K562 (cell line): ENCODE results near the gene TF. TPM values are rescaled to one million over a fixed set of nuclear protein-coding genes. Genes with fewer than 3 reads are reported as not detected.

Source experiments
- ATAC-seq: fragments of 200-7000 bp; cut with Tn5 transposase; 3 replicates; pipeline ENCODE4 v1.9.1; 2020; ENCODE audit warnings: moderate library complexity
- BruUV-seq: library from RNA; stranded (reverse); fragments of 400-500 nt; replicated peaks from 2 replicates; lab custom pipeline; 2021; lab: Mats Ljungman, UMichigan
- CTCF ChIA-PET: fragments of 300-600 bp; formaldehyde crosslinking; extraction: SDS; loops from one replicate; lab custom pipeline; 2021; ENCODE audit warnings: low intra/inter-chr PET ratio; lab: Yijun Ruan, JAX
- POLR2A ChIA-PET: fragments of 300-600, 350-650 bp; sonication (Branson Sonifier 250); formaldehyde crosslinking; extraction: SDS; loops from one replicate; lab custom pipeline; 2021; ENCODE audit warnings: antibody characterized with exemption, inconsistent platforms; lab: Yijun Ruan, JAX
- DNase-seq, 4 experiments: peaks; one replicate each; pipeline versions ENCODE4 v3.0.0 to v3.0.0-alpha.2; 2011 to 2018; ENCODE audit warnings: low spot score in 3 of 4, mixed read lengths in 3 of 4; ENCODE audit errors: extremely low read depth in 1 of 4
- FAIRE-seq: peaks from 2 replicates; lab custom pipeline; 2011; peaks lifted over from hg19 to GRCh38; lab: Jason Lieb, UNC
- H2AFZ ChIP-seq: 2 replicates; pipeline ENCODE4 v1.6.0; 2011; ENCODE audit warnings: low read depth, low read length, control low read depth, inconsistent platforms
- H3K27ac ChIP-seq: fragments of 200-600 bp; 3 replicates; pipeline ENCODE4 v1.8.0; 2011; ENCODE audit warnings: low read depth, mild to moderate bottlenecking, control low read depth, inconsistent platforms, low read length, moderate library complexity, mixed read lengths; ENCODE audit errors: extremely low read depth
- H3K27me3 ChIP-seq, 2 experiments: fragments of 300-600 bp in 1 of 2; 2 replicates in 1 of 2; 3 replicates in 1 of 2; pipeline versions ENCODE4 v1.6.0 to v1.8.0; 2011; ENCODE audit warnings: inconsistent platforms in 2 of 2, low read length in 2 of 2, mild to moderate bottlenecking in 1 of 2, mixed read lengths in 1 of 2, moderate library complexity in 1 of 2; ENCODE audit not compliant: control insufficient read depth in 2 of 2, insufficient read depth in 2 of 2
- H3K36me3 ChIP-seq: fragments of 300-600 bp; 3 replicates; pipeline ENCODE4 v1.8.0; 2011; ENCODE audit warnings: mild to moderate bottlenecking, low read length, inconsistent platforms; ENCODE audit not compliant: control insufficient read depth, insufficient read depth
- H3K4me1 ChIP-seq, 2 experiments: fragments of 200-600 bp in 1 of 2; replicated peaks in 1 of 2; 2 replicates in 1 of 2; 3 replicates in 1 of 2; pipeline versions ENCODE4 v1.5.1 to v1.8.0; 2011; ENCODE audit warnings: inconsistent platforms in 2 of 2, low read length in 2 of 2, mild to moderate bottlenecking in 1 of 2, mixed read lengths in 1 of 2, moderate library complexity in 1 of 2; ENCODE audit not compliant: control insufficient read depth in 2 of 2, insufficient read depth in 2 of 2
- H3K4me2 ChIP-seq: 2 replicates; pipeline ENCODE4 v1.6.1; 2011; ENCODE audit warnings: low read length, control low read depth, inconsistent platforms, mixed read lengths; ENCODE audit not compliant: insufficient read depth
- H3K4me3 ChIP-seq: fragments of 200-600 bp; sonication (generic), shearing (Covaris generic); 2 replicates; pipeline ENCODE4 v1.5.1; 2016; ENCODE audit warnings: control low read depth, inconsistent platforms
- H3K79me2 ChIP-seq: fragments of 200-600 bp; 3 replicates; pipeline ENCODE4 v1.8.0; 2011; ENCODE audit warnings: low read length, inconsistent platforms; ENCODE audit not compliant: control insufficient read depth, insufficient read depth
- H3K9ac ChIP-seq, 2 experiments: 2 replicates each; pipeline versions ENCODE4 v1.6.0 to v1.6.1; 2011; ENCODE audit warnings: low read depth in 2 of 2, low read length in 2 of 2, control low read depth in 1 of 2, inconsistent platforms in 1 of 2, mild to moderate bottlenecking in 1 of 2, mixed read lengths in 1 of 2; ENCODE audit not compliant: insufficient read depth in 1 of 2
- H3K9me1 ChIP-seq: one replicate; pipeline ENCODE4 v1.6.0; 2011; ENCODE audit warnings: inconsistent platforms, mild to moderate bottlenecking, low read length, moderate library complexity; ENCODE audit not compliant: control insufficient read depth, insufficient read depth
- H3K9me3 ChIP-seq: replicated peaks from 2 replicates; pipeline ENCODE4 v1.5.1; 2011; ENCODE audit warnings: low read depth, low read length, inconsistent platforms; ENCODE audit not compliant: control insufficient read depth, insufficient read depth
- H4K20me1 ChIP-seq: replicated peaks from 2 replicates; pipeline ENCODE4 v1.6.1; 2011; ENCODE audit warnings: low read length, inconsistent platforms, mixed read lengths; ENCODE audit not compliant: control insufficient read depth, insufficient read depth
- ARID3B ChIP-seq: fragments of 250-450 bp; sonication (Bioruptor Pico); IDR thresholded peaks from 2 replicates; pipeline ENCODE4 v1.4.0; 2020; ENCODE audit warnings: borderline replicate concordance
- ATF7 ChIP-seq: fragments of 450-650 bp; IDR thresholded peaks from 2 replicates; pipeline ENCODE4 v1.7.1; 2014; ENCODE audit warnings: mild to moderate bottlenecking, moderate library complexity
- GABPB1 ChIP-seq: sonication (generic); formaldehyde crosslinking; IDR thresholded peaks from 2 replicates; pipeline ENCODE4 v1.8.0; 2022; ENCODE audit warnings: mild to moderate bottlenecking, missing genetic modification reagents
- HLTF ChIP-seq: fragments of 450-650 bp; IDR thresholded peaks from 2 replicates; pipeline ENCODE4 v1.6.1; 2016
- RAD21 ChIP-seq, 2 experiments: fragments of 250-450 bp in 1 of 2; fragments of 450-650 bp in 1 of 2; sonication (Bioruptor Pico) in 1 of 2; formaldehyde crosslinking in 1 of 2; IDR thresholded peaks in 1 of 2; conservative IDR thresholded peaks in 1 of 2; 2 replicates each; pipeline versions ENCODE4 v1.4.0 to v1.8.0; 2020 to 2022; ENCODE audit warnings: mild to moderate bottlenecking in 2 of 2, moderate library complexity in 1 of 2
- RFX7 ChIP-seq: fragments of 250-450 bp; sonication (Bioruptor Pico); IDR thresholded peaks from 2 replicates; pipeline ENCODE4 v1.5.1; 2021; ENCODE audit warnings: mild to moderate bottlenecking
- SIN3A ChIP-seq, 2 experiments: fragments of 150-350 bp in 1 of 2; IDR thresholded peaks; 2 replicates each; pipeline ENCODE4 v1.6.1; 2011 to 2016; ENCODE audit warnings: borderline replicate concordance in 2 of 2, low read depth in 2 of 2, low read length in 2 of 2, mild to moderate bottlenecking in 2 of 2, moderate library complexity in 2 of 2; ENCODE audit not compliant: control insufficient read depth in 1 of 2
- SMARCC2 ChIP-seq: fragments of 450-650 bp; IDR thresholded peaks from 2 replicates; pipeline ENCODE4 v1.6.1; 2017; ENCODE audit warnings: antibody characterized with exemption, moderate library complexity, mild to moderate bottlenecking, low read depth
- TAF15 ChIP-seq: fragments of 200-400 bp; formaldehyde crosslinking; IDR thresholded peaks from 2 replicates; pipeline ENCODE4 v1.6.1; 2017; ENCODE audit warnings: mild to moderate bottlenecking, low read depth, low read length, moderate library complexity
- TAL1 ChIP-seq: fragments of 450-650 bp; IDR thresholded peaks from 2 replicates; pipeline ENCODE4 v1.6.1; 2016; ENCODE audit warnings: mild to moderate bottlenecking
- TEAD1 ChIP-seq, 2 experiments: fragments of 450-650 bp in 1 of 2; sonication (generic) in 1 of 2; formaldehyde crosslinking; IDR thresholded peaks; 2 replicates each; pipeline versions ENCODE4 v1.4.0 to v1.8.0; 2020 to 2022; ENCODE audit warnings: mild to moderate bottlenecking in 2 of 2, missing genetic modification reagents in 1 of 2
- ZBTB9 ChIP-seq: fragments of 450-650 bp; formaldehyde crosslinking; IDR thresholded peaks from 2 replicates; pipeline ENCODE4 v1.4.0; 2020; ENCODE audit warnings: mild to moderate bottlenecking, moderate library complexity
- ZFPM2 ChIP-seq: fragments of 250-450 bp; sonication (Bioruptor Pico); IDR thresholded peaks from 2 replicates; pipeline ENCODE4 v1.5.1; 2022; ENCODE audit warnings: mild to moderate bottlenecking
- ZNF165 ChIP-seq: fragments of 250-450 bp; sonication (Bioruptor Pico); IDR thresholded peaks from 2 replicates; pipeline ENCODE4 v1.4.0; 2020; ENCODE audit warnings: borderline replicate concordance
- ZNF324 ChIP-seq: fragments of 250-450 bp; sonication (Bioruptor Pico); IDR thresholded peaks from 2 replicates; pipeline ENCODE4 v1.4.0; 2020; ENCODE audit warnings: mild to moderate bottlenecking
- ZNF436 ChIP-seq: fragments of 250-450, 450-650 bp; sonication (Bioruptor Pico); formaldehyde crosslinking; IDR thresholded peaks from 2 replicates; pipeline ENCODE4 v1.7.0; 2020; ENCODE audit warnings: mild to moderate bottlenecking
- ZNF445 ChIP-seq: fragments of 250-450 bp; sonication (Bioruptor Pico); IDR thresholded peaks from 2 replicates; pipeline ENCODE4 v1.4.0; 2020; ENCODE audit warnings: low read depth, mild to moderate bottlenecking, moderate library complexity
- WGBS: fragments of 100-300 bp; shearing (Covaris generic); methylation state at CpG from one replicate; pipeline ENCODE4 v1.1.6; 2016; ENCODE audit warnings: low coverage, mixed read lengths; ENCODE audit not compliant: insufficient coverage; ENCODE audit errors: missing lambda C conversion rate; 5-methylcytosine and 5-hydroxymethylcytosine counted together
- in situ Hi-C: fragments of 300-500 bp; cut with MboI; formaldehyde crosslinking; loops from 4 replicates; pipeline ENCODE4 v1.15.0; 2018; ENCODE audit warnings: inconsistent platforms, mixed read lengths
- intact Hi-C: fragments of 100-400 bp; cut with micrococcal nuclease; formaldehyde crosslinking; loops from 2 replicates; pipeline ENCODE4 v1.14.2; 2022
- polyA plus RNA-seq, 8 experiments: library from polyadenylated mRNA; depleted of rRNA in 4 of 8; stranded (reverse) in 5 of 8; unstranded in 3 of 8; fragments of >200 nt; fragmentation: Nextera tagmentation in 2 of 8; fragmentation: Illumina TruSeq in 1 of 8; extraction: Ambion mirVana in 2 of 8; extraction: Trizol in 1 of 8; gene quantifications; 2 replicates each; pipeline versions ENCODE4 v1.2.1 to v1.2.3, GENCODE V29; 2011 to 2014; ENCODE audit warnings: inconsistent platforms in 1 of 8, missing spikeins in 1 of 8
- total RNA-seq, 7 experiments: library from RNA; depleted of rRNA in 6 of 7; stranded (reverse); fragments of >200 nt in 6 of 7; fragmentation: Illumina TruSeq in 2 of 7; extraction: Trizol in 2 of 7; gene quantifications; 2 replicates each; pipeline versions ENCODE4 v1.2.1 to v1.2.3, GENCODE V29; 2011 to 2021; ENCODE audit warnings: low replicate concordance in 1 of 7

Gene TF
- total and polyA plus RNA-seq, 9 of the 15 experiments (the other 6 are each of a cell fraction or from before 2014, with no cell fraction given): 0.09 to 9.2 (median 3.1) TPM

GRCh38 chr3:133754455-133754854 is 8.3 kb downstream of the TF start:
- intact Hi-C loops: no loop called here

More at GRCh38 chr3:133754455-133754854, 8.3 kb downstream of the TF start:
- Histone ChIP-seq H3K27me3 (peaks cover 0 to 12% of the 10 kb centered on the region in 2 experiments; a peak in 2 of 5 replicates), H3K4me3 (no peak overlapping the region), H3K4me2 (no peak overlapping the region; the same call in 1 of the 2 replicates), H3K9me1 (peaks cover 4% of the 10 kb centered on the region), H3K4me1 (peaks cover 23 to 26% of the 10 kb centered on the region in 2 experiments; a peak in 4 of 5 replicates), H3K9me3 (no peaks in the 10 kb centered on the region), H2AFZ (no peak overlapping the region), H3K27ac (no peak overlapping the region), H3K9ac (no peak overlapping the region), H4K20me1 (no peaks in the 10 kb centered on the region)
- DNase-seq: no peak
- FAIRE-seq: no peak
- ATAC-seq: no peak
- TF ChIP-seq ZNF324: no peak
- TF ChIP-seq TAL1: no peak
- TF ChIP-seq ARID3B (CRISPR knock-in tag): no peak
- TF ChIP-seq TEAD1 (CRISPR knock-in tag; IDR thresholded peaks at IDR 0.05): no peak
- TF ChIP-seq GABPB1 (CRISPR knock-in tag): no peak
- TF ChIP-seq ZFPM2 (CRISPR knock-in tag): no peak
- no peak for TF ChIP-seq SIN3A (IDR thresholded peaks at IDR 0.05; ENCODE audit: borderline replicate concordance in 2 of 2, control insufficient read depth in 1 of 2, low read depth in 2 of 2, low read length in 2 of 2)
- TF ChIP-seq ZNF165: no peak
- no peak for TF ChIP-seq HLTF
- TF ChIP-seq ZNF445: no peak
- TF ChIP-seq RFX7: no peak
- no peak for TF ChIP-seq ZNF436 (CRISPR knock-in tag)
- TF ChIP-seq SMARCC2: no peak
- no peak for TF ChIP-seq ZBTB9 (CRISPR knock-in tag)
- no peak for TF ChIP-seq TAF15
- no peak for TF ChIP-seq RAD21 (CRISPR knock-in tag; conservative IDR thresholded peaks at IDR 0.05 in 1 of 2, IDR thresholded peaks at IDR 0.05 in 1 of 2)
- no peak for TF ChIP-seq ATF7
- TF ChIP-seq, all 486 proteins: peak for 0
- no TSS peak for BruUV-seq
- no peaks in the 10 kb centered on the region for H3K79me2 ChIP-seq
- in situ Hi-C loops: no loop called here
- 49% methylated on average over 5 of the region's 5 CpGs for WGBS
- POLR2A ChIA-PET: interaction anchor here (0.8 to 1.4 kb wide), 2 partner anchors 11 to 105 kb away, joined by 3 read pairs; no protein-coding TSS in a partner anchor
- no peaks in the 10 kb centered on the region for H3K36me3 ChIP-seq
- CTCF ChIA-PET: no interaction called here
